Endothelial cell of umbilical vein (primary cell): ENCODE measurements around the gene TADA2B. TPM values are rescaled to one million over a fixed set of nuclear protein-coding genes. Genes with fewer than 3 reads are reported as not detected.

ENCODE experiments used
- BruUV-seq: library from RNA; stranded (reverse); fragments of 400-500 nt; replicated peaks from 2 replicates; lab custom pipeline; 2021; lab: Mats Ljungman, UMichigan
- CTCF ChIA-PET: fragments of 300-600, 350-600 bp; sonication (Branson Sonifier 250); formaldehyde crosslinking; loops from one replicate; lab custom pipeline; 2021; ENCODE audit warnings: antibody characterized with exemption, inconsistent platforms; lab: Charles Lee
- POLR2A ChIA-PET: fragments of 300-600, 350-600 bp; sonication (Branson Sonifier 250); formaldehyde crosslinking; loops from one replicate; lab custom pipeline; 2021; ENCODE audit warnings: antibody characterized with exemption, inconsistent platforms; lab: Charles Lee
- DNase-seq: peaks from one replicate; pipeline ENCODE4 v3.0.0-alpha.2; 2011; ENCODE audit warnings: low read depth, low spot score
- FAIRE-seq: peaks from 2 replicates; lab custom pipeline; 2011; peaks lifted over from hg19 to GRCh38; lab: Jason Lieb, UNC
- H2AFZ ChIP-seq: 2 replicates; pipeline ENCODE4 v1.6.0; 2012; ENCODE audit warnings: low read depth, low read length, control low read depth, inconsistent platforms
- H3K27ac ChIP-seq: 2 replicates; pipeline ENCODE4 v1.5.1; 2011; ENCODE audit warnings: low read depth, mild to moderate bottlenecking, control low read depth, low read length, moderate library complexity; ENCODE audit not compliant: insufficient read depth
- H3K27me3 ChIP-seq, 2 experiments: 2 replicates each; pipeline versions ENCODE4 v1.6.0 to v1.6.1; 2011; ENCODE audit warnings: low read length in 2 of 2, mixed read lengths in 1 of 2; ENCODE audit not compliant: control insufficient read depth in 2 of 2, insufficient read depth in 2 of 2
- H3K36me3 ChIP-seq, 2 experiments: 2 replicates in 1 of 2; 3 replicates in 1 of 2; pipeline ENCODE4 v1.5.1; 2011; ENCODE audit warnings: low read length in 2 of 2, mild to moderate bottlenecking in 1 of 2, moderate library complexity in 1 of 2; ENCODE audit not compliant: control insufficient read depth in 2 of 2, insufficient read depth in 2 of 2; ENCODE audit errors: extremely low read depth in 1 of 2
- H3K4me1 ChIP-seq: 3 replicates; pipeline ENCODE4 v1.5.1; 2011; ENCODE audit warnings: mild to moderate bottlenecking, low read length; ENCODE audit not compliant: control insufficient read depth, insufficient read depth; ENCODE audit errors: extremely low read depth
- H3K4me2 ChIP-seq: 2 replicates; pipeline ENCODE4 v1.6.1; 2011; ENCODE audit warnings: low read length, control low read depth, mixed read lengths; ENCODE audit not compliant: insufficient read depth
- H3K4me3 ChIP-seq, 3 experiments: fragments of 200-600 bp in 1 of 3; sonication (generic), shearing (Covaris generic) in 1 of 3; replicated peaks in 1 of 3; 2 replicates each; pipeline ENCODE4 v1.5.1; 2011 to 2016; ENCODE audit warnings: control low read depth in 3 of 3, low read length in 3 of 3, mild to moderate bottlenecking in 2 of 3, inconsistent platforms in 1 of 3, low read depth in 1 of 3, moderate library complexity in 1 of 3; ENCODE audit not compliant: insufficient read depth in 1 of 3
- H3K79me2 ChIP-seq: 2 replicates; pipeline ENCODE4 v1.6.0; 2012; ENCODE audit warnings: low read length, inconsistent platforms; ENCODE audit not compliant: control insufficient read depth, insufficient read depth
- H3K9ac ChIP-seq: replicated peaks from 2 replicates; pipeline ENCODE3; 2011; ENCODE audit warnings: low read length, control low read depth; ENCODE audit not compliant: insufficient read depth; ENCODE audit errors: extremely low read depth
- H3K9me1 ChIP-seq: replicated peaks from 3 replicates; pipeline ENCODE4 v1.6.0; 2011; ENCODE audit warnings: mild to moderate bottlenecking, low read length; ENCODE audit not compliant: control insufficient read depth, insufficient read depth; ENCODE audit errors: extremely low read depth
- H3K9me3 ChIP-seq: replicated peaks from 2 replicates; pipeline ENCODE4 v1.5.1; 2012; ENCODE audit warnings: low read length, inconsistent platforms; ENCODE audit not compliant: control insufficient read depth, insufficient read depth
- H4K20me1 ChIP-seq: replicated peaks from 2 replicates; pipeline ENCODE3; 2011; ENCODE audit warnings: mild to moderate bottlenecking, low read length; ENCODE audit not compliant: control insufficient read depth, insufficient read depth; ENCODE audit errors: extremely low read depth
- CTCF ChIP-seq, 2 donors: IDR thresholded peaks; 1 replicate in 1 of 2; 2 replicates in 1 of 2; pipeline ENCODE4 v1.5.1; 2011; ENCODE audit warnings: low read length in 2 of 2, mild to moderate bottlenecking in 2 of 2, moderate library complexity in 2 of 2, control low read depth in 1 of 2, inconsistent platforms in 1 of 2, low read depth in 1 of 2; ENCODE audit not compliant: insufficient read depth in 1 of 2; ENCODE audit errors: extremely low read depth in 1 of 2
- EZH2 ChIP-seq: IDR thresholded peaks from 2 replicates; pipeline ENCODE4 v1.6.1; 2012; ENCODE audit warnings: borderline replicate concordance, low read depth, mild to moderate bottlenecking, moderate library complexity, low read length, inconsistent platforms; ENCODE audit not compliant: severe bottlenecking
- FOS ChIP-seq: IDR thresholded peaks from 2 replicates; pipeline ENCODE4 v1.6.1; 2011; ENCODE audit warnings: mild to moderate bottlenecking, low read length, moderate library complexity, borderline replicate concordance; ENCODE audit not compliant: insufficient read depth
- GATA2 ChIP-seq: IDR thresholded peaks from 2 replicates; pipeline ENCODE4 v1.7.0; 2011; ENCODE audit warnings: low read depth, mild to moderate bottlenecking, moderate library complexity, mixed read lengths, low read length; ENCODE audit not compliant: insufficient read length, insufficient read depth
- JUN ChIP-seq: IDR thresholded peaks from 2 replicates; pipeline ENCODE4 v1.6.1; 2011; ENCODE audit warnings: borderline replicate concordance, low read depth; ENCODE audit not compliant: insufficient read length, insufficient read depth
- MAX ChIP-seq: IDR thresholded peaks from 2 replicates; pipeline ENCODE4 v1.6.1; 2011; ENCODE audit not compliant: insufficient read depth, insufficient read length
- MYC ChIP-seq: IDR thresholded peaks from one replicate; pipeline ENCODE4 v1.6.1; 2011; ENCODE audit warnings: mild to moderate bottlenecking, low read depth, low read length
- POLR2A ChIP-seq: IDR thresholded peaks from 2 replicates; pipeline ENCODE4 v1.6.1; 2012; ENCODE audit warnings: low read depth, mild to moderate bottlenecking, control low read depth, low read length
- POLR2AphosphoS5 ChIP-seq: IDR thresholded peaks from 2 replicates; pipeline ENCODE4 v1.6.1; 2012; ENCODE audit warnings: low read depth, mild to moderate bottlenecking, control low read depth, low read length, moderate library complexity; ENCODE audit not compliant: insufficient read depth
- dilution Hi-C: fragments of 300-500 bp; cut with MboI; formaldehyde crosslinking; loops from one replicate; pipeline ENCODE4 v1.15.0; 2019; ENCODE audit warnings: low sequenced_read_pairs; ENCODE audit not compliant: extremely low pct_ligation_motif_present
- intact Hi-C: fragments of 100-400 bp; cut with micrococcal nuclease; formaldehyde crosslinking; loops from one replicate; pipeline ENCODE4 v1.10.0; 2022
- polyA plus RNA-seq, 4 experiments: library from polyadenylated mRNA; depleted of rRNA in 3 of 4; stranded (reverse) in 3 of 4; unstranded in 1 of 4; fragments of >200 nt; gene quantifications; 2 replicates each; pipeline versions ENCODE4 v1.2.1 to v1.2.3, GENCODE V29; 2011 to 2012; ENCODE audit warnings: missing spikeins in 1 of 4
- total RNA-seq: library from RNA; stranded (reverse); gene quantifications from 2 replicates; pipeline ENCODE4 v1.2.3, GENCODE V29; 2021

Gene TADA2B
- total and polyA plus RNA-seq, 2 donors (not counting 3 experiments of a cell fraction or from before 2014, with no cell fraction given), result 5.5 to 11.5 TPM

- ChIA-PET CTCF (no interaction called here), POLR2A (no interaction called here)
- intact Hi-C loops (no loop called here), dilution Hi-C loops (no loop called here)
- Histone ChIP-seq H3K9me1 (no peaks in the 10 kb centered on the region), H3K36me3 (no peaks in the 10 kb centered on the region), H3K4me1 (no peaks in the 10 kb centered on the region), H3K27ac (no peak overlapping the region), H3K79me2 (no peaks in the 10 kb centered on the region), H2AFZ (no peak overlapping the region), H3K9ac (no peak overlapping the region), H4K20me1 (no peaks in the 10 kb centered on the region), H3K27me3 (peaks cover 6 to 9% of the 10 kb centered on the region in 2 experiments), H3K4me3 (no peak overlapping the region), H3K9me3 (no peaks in the 10 kb centered on the region), H3K4me2 (no peak overlapping the region)
- FAIRE-seq (no peak), DNase-seq (no peak)
- no TSS peak for BruUV-seq
- TF ChIP-seq MAX, result no peak
- TF ChIP-seq JUN, result no peak
- no peak for TF ChIP-seq EZH2
- TF ChIP-seq GATA2, result no peak
- TF ChIP-seq POLR2AphosphoS5, result no peak
- TF ChIP-seq FOS, result no peak
- no peak for TF ChIP-seq POLR2A
- TF ChIP-seq MYC, result no peak
- no peak for TF ChIP-seq CTCF (IDR thresholded peaks at IDR 0.05; ENCODE audit: extremely low read depth in 1 of 2, insufficient read depth in 1 of 2, low read depth in 1 of 2, low read length in 2 of 2)
These were observed 33.0 kb downstream of the TADA2B start for GRCh38 chr4:7075962-7076695.
